H1 (cell line): ENCODE measurements around the gene GPT2. TPM values are rescaled to one million over a fixed set of nuclear protein-coding genes. Genes with fewer than 3 reads are reported as not detected.

ENCODE experiments used
- BCL11A ChIP-seq, 2 experiments: IDR thresholded peaks; one replicate each; pipeline ENCODE4 v1.6.1; 2011; ENCODE audit warnings: low read depth in 2 of 2, low read length in 2 of 2, mild to moderate bottlenecking in 2 of 2
- CBX5 ChIP-seq: fragments of 300-800, 300-1000 bp; sonication (generic); IDR thresholded peaks from 2 replicates; pipeline ENCODE4 v1.7.1; 2016; ENCODE audit warnings: antibody characterized with exemption, low read length, low read depth
- CBX8 ChIP-seq: fragments of 300-800, 300-1000 bp; sonication (generic); IDR thresholded peaks from 2 replicates; pipeline ENCODE4 v1.7.1; 2016; ENCODE audit warnings: low read depth, low read length, borderline replicate concordance
- CHD1 ChIP-seq: IDR thresholded peaks from 2 replicates; pipeline ENCODE4 v1.6.1; 2012; ENCODE audit warnings: low read depth, low read length, improper control_type of control experiment
- CHD2 ChIP-seq: IDR thresholded peaks from 2 replicates; pipeline ENCODE4 v1.6.1; 2012; ENCODE audit warnings: low read length, improper control_type of control experiment
- EGR1 ChIP-seq: IDR thresholded peaks from 2 replicates; pipeline ENCODE4 v1.6.1; 2011; ENCODE audit warnings: low read depth, low read length, borderline replicate concordance
- EZH2 ChIP-seq: fragments of 200-600 bp; sonication (generic); IDR thresholded peaks from 2 replicates; pipeline ENCODE4 v1.7.1; 2012; ENCODE audit warnings: low read depth, mild to moderate bottlenecking, moderate library complexity, low read length, inconsistent platforms; ENCODE audit not compliant: severe bottlenecking
- FOSL1 ChIP-seq: IDR thresholded peaks from 2 replicates; pipeline ENCODE4 v1.6.1; 2011; ENCODE audit warnings: mild to moderate bottlenecking, low read depth, low read length, moderate library complexity; ENCODE audit not compliant: insufficient read depth
- GABPA ChIP-seq: IDR thresholded peaks from 2 replicates; pipeline ENCODE4 v1.6.1; 2011; ENCODE audit warnings: mild to moderate bottlenecking, low read length, moderate library complexity, borderline replicate concordance; ENCODE audit not compliant: insufficient read depth
- HDAC6 ChIP-seq: IDR thresholded peaks from one replicate; pipeline ENCODE4 v1.7.1; 2012; ENCODE audit warnings: low read depth, mild to moderate bottlenecking, inconsistent platforms, low read length, moderate library complexity
- KDM1A ChIP-seq: fragments of 200-600, 300-600 bp; sonication (generic); IDR thresholded peaks from 2 replicates; pipeline ENCODE4 v1.7.1; 2016; ENCODE audit warnings: mild to moderate bottlenecking, low read length, borderline replicate concordance
- MAFK ChIP-seq: IDR thresholded peaks from 2 replicates; pipeline ENCODE4 v1.6.1; 2012; ENCODE audit warnings: low read depth, mild to moderate bottlenecking, improper control_type of control experiment, low read length
- MAX ChIP-seq: IDR thresholded peaks from 2 replicates; pipeline ENCODE4 v1.6.1; 2012; ENCODE audit warnings: inconsistent platforms
- RFX5 ChIP-seq: IDR thresholded peaks from 2 replicates; pipeline ENCODE4 v1.6.1; 2011; ENCODE audit warnings: low read depth, low read length, improper control_type of control experiment, borderline replicate concordance
- SAP30 ChIP-seq: fragments of 300-600 bp; sonication (generic); IDR thresholded peaks from 2 replicates; pipeline ENCODE4 v1.7.1; 2012; ENCODE audit warnings: low read length, moderate library complexity, mild to moderate bottlenecking, inconsistent platforms; ENCODE audit not compliant: insufficient read depth, insufficient replicate concordance
- SIN3A ChIP-seq, 2 experiments: IDR thresholded peaks in 1 of 2; conservative IDR thresholded peaks in 1 of 2; 2 replicates each; pipeline ENCODE4 v1.6.1; 2011 to 2012; ENCODE audit warnings: low read length in 2 of 2, improper control_type of control experiment in 1 of 2, low read depth in 1 of 2, mild to moderate bottlenecking in 1 of 2
- SIX5 ChIP-seq: IDR thresholded peaks from 2 replicates; pipeline ENCODE4 v1.6.1; 2011; ENCODE audit warnings: mild to moderate bottlenecking, low read depth, low read length
- SP2 ChIP-seq: IDR thresholded peaks from 2 replicates; pipeline ENCODE4 v1.6.1; 2012; ENCODE audit warnings: mild to moderate bottlenecking, low read length, inconsistent platforms
- SUZ12 ChIP-seq: fragments of 200-600 bp; sonication (generic); IDR thresholded peaks from 2 replicates; pipeline ENCODE4 v1.6.1; 2012; ENCODE audit warnings: mild to moderate bottlenecking, inconsistent platforms, low read length, moderate library complexity, mixed read lengths
- TBP ChIP-seq: IDR thresholded peaks from 2 replicates; pipeline ENCODE4 v1.6.1; 2011; ENCODE audit warnings: low read depth, low read length, improper control_type of control experiment
- polyA plus RNA-seq, 7 experiments: library from polyadenylated mRNA; depleted of rRNA in 3 of 7; stranded (reverse) in 5 of 7; unstranded in 2 of 7; fragments of >200 nt in 5 of 7; fragments of 200-250 nt in 2 of 7; gene quantifications; 1 replicate in 5 of 7; 2 replicates in 1 of 7; 4 replicates in 1 of 7; pipeline versions ENCODE4 v1.2.1 to v1.2.3, GENCODE V29; 2011 to 2013; ENCODE audit warnings: missing spikeins in 2 of 7, mixed read lengths in 2 of 7
- total RNA-seq: library from RNA; stranded (reverse); fragmentation: NEBNext Ultra II Directional; extraction: Animal tissue kit (Norgen Biotek cat#: 25700); gene quantifications from 2 replicates; pipeline ENCODE4 v1.2.1, GENCODE V29; 2021
- TF ChIP-seq, protein P1 (sequence below), 3 experiments: IDR thresholded peaks; 1 replicate in 2 of 3; 2 replicates in 1 of 3; pipeline versions ENCODE4 v1.5.1 to v1.6.1; 2011; ENCODE audit warnings: low read length in 3 of 3, mild to moderate bottlenecking in 3 of 3, inconsistent platforms in 2 of 3, low read depth in 1 of 3, moderate library complexity in 1 of 3; ENCODE audit not compliant: insufficient read depth in 1 of 3; ENCODE audit errors: control extremely low read depth in 1 of 3

The GPT2 gene
- total and polyA plus RNA-seq, 2 of the 8 experiments (the other 6 are each of a cell fraction or from before 2014, with no cell fraction given), result 71.6 to 94.1 TPM

GRCh38 chr16:46883690-46884512, at the start of gene GPT2 (continued):
- no peak for TF ChIP-seq CHD1
- no peak for TF ChIP-seq BCL11A (IDR thresholded peaks at IDR 0.05; ENCODE audit: low read depth in 2 of 2, low read length in 2 of 2)
- TF ChIP-seq TBP, result peak; percentile 81; the same call in 1 of the 2 replicates
- peak; percentile 86 for TF ChIP-seq SIX5
- no peak for TF ChIP-seq RFX5
- no peak for TF ChIP-seq FOSL1
- no peak for TF ChIP-seq GABPA
- no peak for TF ChIP-seq MAFK
- TF ChIP-seq CHD2, result no peak
- TF ChIP-seq EGR1, result no peak
- TF ChIP-seq EZH2, result no peak
- no peak for TF ChIP-seq SAP30
- TF ChIP-seq CBX5, result no peak
- no peak for TF ChIP-seq SP2
- TF ChIP-seq SIN3A (conservative IDR thresholded peaks at IDR 0.05 in 1 of 2, IDR thresholded peaks at IDR 0.05 in 1 of 2; ENCODE audit: low read depth in 1 of 2, low read length in 2 of 2), result peak; percentile 56 to 72; a peak in 1 of 4 replicates
- peak; percentile 87 for TF ChIP-seq MAX
- TF ChIP-seq KDM1A, result no peak
- TF ChIP-seq HDAC6, result no peak
- no peak for TF ChIP-seq CBX8
- TF ChIP-seq SUZ12, result no peak
- TF ChIP-seq, protein P1, sequence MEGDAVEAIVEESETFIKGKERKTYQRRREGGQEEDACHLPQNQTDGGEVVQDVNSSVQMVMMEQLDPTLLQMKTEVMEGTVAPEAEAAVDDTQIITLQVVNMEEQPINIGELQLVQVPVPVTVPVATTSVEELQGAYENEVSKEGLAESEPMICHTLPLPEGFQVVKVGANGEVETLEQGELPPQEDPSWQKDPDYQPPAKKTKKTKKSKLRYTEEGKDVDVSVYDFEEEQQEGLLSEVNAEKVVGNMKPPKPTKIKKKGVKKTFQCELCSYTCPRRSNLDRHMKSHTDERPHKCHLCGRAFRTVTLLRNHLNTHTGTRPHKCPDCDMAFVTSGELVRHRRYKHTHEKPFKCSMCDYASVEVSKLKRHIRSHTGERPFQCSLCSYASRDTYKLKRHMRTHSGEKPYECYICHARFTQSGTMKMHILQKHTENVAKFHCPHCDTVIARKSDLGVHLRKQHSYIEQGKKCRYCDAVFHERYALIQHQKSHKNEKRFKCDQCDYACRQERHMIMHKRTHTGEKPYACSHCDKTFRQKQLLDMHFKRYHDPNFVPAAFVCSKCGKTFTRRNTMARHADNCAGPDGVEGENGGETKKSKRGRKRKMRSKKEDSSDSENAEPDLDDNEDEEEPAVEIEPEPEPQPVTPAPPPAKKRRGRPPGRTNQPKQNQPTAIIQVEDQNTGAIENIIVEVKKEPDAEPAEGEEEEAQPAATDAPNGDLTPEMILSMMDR (IDR thresholded peaks at IDR 0.05; ENCODE audit: control extremely low read depth in 1 of 3, insufficient read depth in 1 of 3, low read depth in 1 of 3, low read length in 3 of 3), result no peak
